GM12878 (cell line): ENCODE data around the gene VPS26A. TPM values are rescaled to one million over a fixed set of nuclear protein-coding genes. Genes with fewer than 3 reads are reported as not detected.
A peak's percentile ranks its signal among the peaks of the same experiment; 100 is the strongest.

Experiments
- DPF2 ChIP-seq: fragments of 450-650 bp; IDR thresholded peaks from 2 replicates; pipeline ENCODE4 v1.6.1; 2017; ENCODE audit warnings: mild to moderate bottlenecking
- EGR1 ChIP-seq, 2 experiments: IDR thresholded peaks; 1 replicate in 1 of 2; 2 replicates in 1 of 2; pipeline ENCODE4 v1.6.1; 2011 to 2012; ENCODE audit warnings: low read depth in 2 of 2, low read length in 2 of 2, borderline replicate concordance in 1 of 2, mild to moderate bottlenecking in 1 of 2, moderate library complexity in 1 of 2
- MXI1 ChIP-seq: fragments of 150-350 bp; IDR thresholded peaks from 2 replicates; pipeline ENCODE4 v1.6.1; 2011; ENCODE audit warnings: low read depth, mild to moderate bottlenecking, inconsistent platforms, low read length, improper control_type of control experiment
- PML ChIP-seq: IDR thresholded peaks from 2 replicates; pipeline ENCODE4 v1.6.1; 2012; ENCODE audit warnings: low read length, inconsistent platforms
- POLR2A ChIP-seq: IDR thresholded peaks from 2 replicates; pipeline ENCODE4 v1.6.1; 2011; ENCODE audit warnings: low read depth, mild to moderate bottlenecking, low read length
- POLR2AphosphoS2 ChIP-seq: IDR thresholded peaks from 2 replicates; pipeline ENCODE4 v1.6.1; 2011; ENCODE audit warnings: low read depth, mild to moderate bottlenecking, low read length, improper control_type of control experiment, moderate library complexity
- RAD21 ChIP-seq: IDR thresholded peaks from 2 replicates; pipeline ENCODE4 v1.6.1; 2011; ENCODE audit warnings: mild to moderate bottlenecking, low read depth, low read length, moderate library complexity; ENCODE audit not compliant: insufficient read depth
- WRNIP1 ChIP-seq: IDR thresholded peaks from 2 replicates; pipeline ENCODE4 v1.6.1; 2011; ENCODE audit warnings: low read depth, low read length, improper control_type of control experiment, borderline replicate concordance
- polyA plus RNA-seq, 11 experiments: library from polyadenylated mRNA; depleted of rRNA in 4 of 11; unstranded in 6 of 11; stranded (reverse) in 5 of 11; fragments of >200 nt; fragmentation: Nextera tagmentation in 4 of 11; fragmentation: Illumina TruSeq in 1 of 11; extraction: Ambion mirVana in 4 of 11; extraction: Trizol in 1 of 11; gene quantifications; 1 replicate in 1 of 11; 2 replicates in 10 of 11; pipeline versions ENCODE4 v1.2.1 to v1.2.3, GENCODE V29; 2011 to 2016; ENCODE audit warnings: inconsistent platforms in 2 of 11, missing spikeins in 2 of 11, low read depth in 1 of 11
- total RNA-seq, 4 experiments: library from RNA; depleted of rRNA in 3 of 4; stranded (reverse); fragments of >200 nt in 3 of 4; fragmentation: Illumina TruSeq in 1 of 4; extraction: Trizol in 1 of 4; gene quantifications; 2 replicates each; pipeline versions ENCODE4 v1.2.1 to v1.2.3, GENCODE V29; 2013 to 2021
- TF ChIP-seq, protein P1 (sequence below): IDR thresholded peaks from 2 replicates; pipeline ENCODE4 v1.6.1; 2012; ENCODE audit warnings: improper control_type of control experiment, low read depth, low read length; ENCODE audit not compliant: insufficient replicate concordance
- TF ChIP-seq, protein P2 (sequence below): fragments of 450-650 bp; IDR thresholded peaks from 2 replicates; pipeline ENCODE4 v1.6.1; 2016; ENCODE audit warnings: mild to moderate bottlenecking
- TF ChIP-seq, protein P3 (sequence below): fragments of 150-350 bp; IDR thresholded peaks from 2 replicates; pipeline ENCODE4 v1.6.1; 2014; ENCODE audit warnings: mild to moderate bottlenecking, low read depth, low read length
- TF ChIP-seq, protein P4 (sequence below): fragments of 150-350 bp; IDR thresholded peaks from 2 replicates; pipeline ENCODE4 v1.6.1; 2016; ENCODE audit warnings: low read depth, low read length
- TF ChIP-seq, protein P5 (sequence below): fragments of 450-650 bp; IDR thresholded peaks from 2 replicates; pipeline ENCODE4 v1.6.1; 2018; ENCODE audit warnings: borderline replicate concordance, mild to moderate bottlenecking; ENCODE audit not compliant: partially characterized antibody

VPS26A gene
- total and polyA plus RNA-seq, 10 of the 15 experiments (the other 5 are each of a cell fraction or from before 2014, with no cell fraction given) = 16.8 to 72.3 (median 26.8) TPM

DNA sequence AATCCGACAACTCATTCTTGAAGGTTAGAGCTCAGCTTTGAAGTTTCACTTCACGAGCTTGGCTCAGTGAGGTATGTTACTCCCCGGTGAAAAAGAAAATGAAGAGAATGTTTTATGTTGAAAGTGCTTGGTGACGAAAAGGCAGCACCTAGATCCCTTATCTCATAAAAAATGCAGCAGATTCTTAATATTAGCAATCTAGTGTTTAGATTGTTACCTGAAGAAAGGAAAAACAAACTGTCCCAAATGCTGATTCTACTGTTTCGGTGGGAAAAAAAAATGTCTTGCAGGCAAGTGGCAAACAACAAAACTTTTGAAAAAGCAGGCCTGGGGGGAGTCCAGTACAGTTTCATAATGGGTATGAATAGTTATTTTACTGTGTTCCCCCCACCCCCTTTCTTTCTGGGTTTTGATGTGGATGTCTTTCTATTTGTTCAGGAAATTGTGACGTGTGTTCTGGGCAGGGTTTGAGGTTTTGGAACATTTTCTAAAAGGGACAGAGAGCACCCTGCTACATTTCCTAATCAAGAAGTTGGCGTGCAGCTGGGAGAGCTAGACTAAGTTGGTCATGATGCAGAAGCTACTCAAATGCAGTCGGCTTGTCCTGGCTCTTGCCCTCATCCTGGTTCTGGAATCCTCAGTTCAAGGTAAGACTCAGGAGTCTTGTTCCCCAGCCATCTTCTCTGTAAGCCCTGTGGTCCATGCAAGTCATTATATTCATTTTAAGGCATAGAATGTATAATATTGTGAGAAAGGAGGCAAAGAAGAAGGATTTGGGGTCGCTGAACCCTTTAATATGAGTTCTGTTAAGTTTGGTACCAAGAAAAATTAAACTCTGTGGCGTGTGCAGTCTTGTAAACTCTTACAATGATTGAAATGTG lies 36.1 kb upstream of the VPS26A start, which contains the start of gene SRGN (continued):
- TF ChIP-seq MXI1 (peak; percentile 71; the same call in 1 of the 2 replicates), POLR2A (peak; percentile 96), WRNIP1 (0 out of 2 replicates have a peak, but pooled peaks have one; percentile 96), DPF2 (peak; percentile 50; the same call in 1 of the 2 replicates), PML (peak; percentile 98), EGR1 (IDR thresholded peaks at IDR 0.05; ENCODE audit: borderline replicate concordance in 1 of 2, low read depth in 2 of 2, low read length in 2 of 2) (no peak), RAD21 (no peak), POLR2AphosphoS2 (peak; percentile 97)
- TF ChIP-seq, protein P1, sequence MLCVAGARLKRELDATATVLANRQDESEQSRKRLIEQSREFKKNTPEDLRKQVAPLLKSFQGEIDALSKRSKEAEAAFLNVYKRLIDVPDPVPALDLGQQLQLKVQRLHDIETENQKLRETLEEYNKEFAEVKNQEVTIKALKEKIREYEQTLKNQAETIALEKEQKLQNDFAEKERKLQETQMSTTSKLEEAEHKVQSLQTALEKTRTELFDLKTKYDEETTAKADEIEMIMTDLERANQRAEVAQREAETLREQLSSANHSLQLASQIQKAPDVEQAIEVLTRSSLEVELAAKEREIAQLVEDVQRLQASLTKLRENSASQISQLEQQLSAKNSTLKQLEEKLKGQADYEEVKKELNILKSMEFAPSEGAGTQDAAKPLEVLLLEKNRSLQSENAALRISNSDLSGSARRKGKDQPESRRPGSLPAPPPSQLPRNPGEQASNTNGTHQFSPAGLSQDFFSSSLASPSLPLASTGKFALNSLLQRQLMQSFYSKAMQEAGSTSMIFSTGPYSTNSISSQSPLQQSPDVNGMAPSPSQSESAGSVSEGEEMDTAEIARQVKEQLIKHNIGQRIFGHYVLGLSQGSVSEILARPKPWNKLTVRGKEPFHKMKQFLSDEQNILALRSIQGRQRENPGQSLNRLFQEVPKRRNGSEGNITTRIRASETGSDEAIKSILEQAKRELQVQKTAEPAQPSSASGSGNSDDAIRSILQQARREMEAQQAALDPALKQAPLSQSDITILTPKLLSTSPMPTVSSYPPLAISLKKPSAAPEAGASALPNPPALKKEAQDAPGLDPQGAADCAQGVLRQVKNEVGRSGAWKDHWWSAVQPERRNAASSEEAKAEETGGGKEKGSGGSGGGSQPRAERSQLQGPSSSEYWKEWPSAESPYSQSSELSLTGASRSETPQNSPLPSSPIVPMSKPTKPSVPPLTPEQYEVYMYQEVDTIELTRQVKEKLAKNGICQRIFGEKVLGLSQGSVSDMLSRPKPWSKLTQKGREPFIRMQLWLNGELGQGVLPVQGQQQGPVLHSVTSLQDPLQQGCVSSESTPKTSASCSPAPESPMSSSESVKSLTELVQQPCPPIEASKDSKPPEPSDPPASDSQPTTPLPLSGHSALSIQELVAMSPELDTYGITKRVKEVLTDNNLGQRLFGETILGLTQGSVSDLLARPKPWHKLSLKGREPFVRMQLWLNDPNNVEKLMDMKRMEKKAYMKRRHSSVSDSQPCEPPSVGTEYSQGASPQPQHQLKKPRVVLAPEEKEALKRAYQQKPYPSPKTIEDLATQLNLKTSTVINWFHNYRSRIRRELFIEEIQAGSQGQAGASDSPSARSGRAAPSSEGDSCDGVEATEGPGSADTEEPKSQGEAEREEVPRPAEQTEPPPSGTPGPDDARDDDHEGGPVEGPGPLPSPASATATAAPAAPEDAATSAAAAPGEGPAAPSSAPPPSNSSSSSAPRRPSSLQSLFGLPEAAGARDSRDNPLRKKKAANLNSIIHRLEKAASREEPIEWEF = peak; percentile 69
- TF ChIP-seq, protein P2, sequence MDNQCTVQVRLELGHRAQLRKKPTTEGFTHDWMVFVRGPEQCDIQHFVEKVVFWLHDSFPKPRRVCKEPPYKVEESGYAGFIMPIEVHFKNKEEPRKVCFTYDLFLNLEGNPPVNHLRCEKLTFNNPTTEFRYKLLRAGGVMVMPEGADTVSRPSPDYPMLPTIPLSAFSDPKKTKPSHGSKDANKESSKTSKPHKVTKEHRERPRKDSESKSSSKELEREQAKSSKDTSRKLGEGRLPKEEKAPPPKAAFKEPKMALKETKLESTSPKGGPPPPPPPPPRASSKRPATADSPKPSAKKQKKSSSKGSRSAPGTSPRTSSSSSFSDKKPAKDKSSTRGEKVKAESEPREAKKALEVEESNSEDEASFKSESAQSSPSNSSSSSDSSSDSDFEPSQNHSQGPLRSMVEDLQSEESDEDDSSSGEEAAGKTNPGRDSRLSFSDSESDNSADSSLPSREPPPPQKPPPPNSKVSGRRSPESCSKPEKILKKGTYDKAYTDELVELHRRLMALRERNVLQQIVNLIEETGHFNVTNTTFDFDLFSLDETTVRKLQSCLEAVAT = peak; percentile 95
- TF ChIP-seq, protein P3, sequence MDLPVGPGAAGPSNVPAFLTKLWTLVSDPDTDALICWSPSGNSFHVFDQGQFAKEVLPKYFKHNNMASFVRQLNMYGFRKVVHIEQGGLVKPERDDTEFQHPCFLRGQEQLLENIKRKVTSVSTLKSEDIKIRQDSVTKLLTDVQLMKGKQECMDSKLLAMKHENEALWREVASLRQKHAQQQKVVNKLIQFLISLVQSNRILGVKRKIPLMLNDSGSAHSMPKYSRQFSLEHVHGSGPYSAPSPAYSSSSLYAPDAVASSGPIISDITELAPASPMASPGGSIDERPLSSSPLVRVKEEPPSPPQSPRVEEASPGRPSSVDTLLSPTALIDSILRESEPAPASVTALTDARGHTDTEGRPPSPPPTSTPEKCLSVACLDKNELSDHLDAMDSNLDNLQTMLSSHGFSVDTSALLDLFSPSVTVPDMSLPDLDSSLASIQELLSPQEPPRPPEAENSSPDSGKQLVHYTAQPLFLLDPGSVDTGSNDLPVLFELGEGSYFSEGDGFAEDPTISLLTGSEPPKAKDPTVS = no peak
- TF ChIP-seq, protein P4, sequence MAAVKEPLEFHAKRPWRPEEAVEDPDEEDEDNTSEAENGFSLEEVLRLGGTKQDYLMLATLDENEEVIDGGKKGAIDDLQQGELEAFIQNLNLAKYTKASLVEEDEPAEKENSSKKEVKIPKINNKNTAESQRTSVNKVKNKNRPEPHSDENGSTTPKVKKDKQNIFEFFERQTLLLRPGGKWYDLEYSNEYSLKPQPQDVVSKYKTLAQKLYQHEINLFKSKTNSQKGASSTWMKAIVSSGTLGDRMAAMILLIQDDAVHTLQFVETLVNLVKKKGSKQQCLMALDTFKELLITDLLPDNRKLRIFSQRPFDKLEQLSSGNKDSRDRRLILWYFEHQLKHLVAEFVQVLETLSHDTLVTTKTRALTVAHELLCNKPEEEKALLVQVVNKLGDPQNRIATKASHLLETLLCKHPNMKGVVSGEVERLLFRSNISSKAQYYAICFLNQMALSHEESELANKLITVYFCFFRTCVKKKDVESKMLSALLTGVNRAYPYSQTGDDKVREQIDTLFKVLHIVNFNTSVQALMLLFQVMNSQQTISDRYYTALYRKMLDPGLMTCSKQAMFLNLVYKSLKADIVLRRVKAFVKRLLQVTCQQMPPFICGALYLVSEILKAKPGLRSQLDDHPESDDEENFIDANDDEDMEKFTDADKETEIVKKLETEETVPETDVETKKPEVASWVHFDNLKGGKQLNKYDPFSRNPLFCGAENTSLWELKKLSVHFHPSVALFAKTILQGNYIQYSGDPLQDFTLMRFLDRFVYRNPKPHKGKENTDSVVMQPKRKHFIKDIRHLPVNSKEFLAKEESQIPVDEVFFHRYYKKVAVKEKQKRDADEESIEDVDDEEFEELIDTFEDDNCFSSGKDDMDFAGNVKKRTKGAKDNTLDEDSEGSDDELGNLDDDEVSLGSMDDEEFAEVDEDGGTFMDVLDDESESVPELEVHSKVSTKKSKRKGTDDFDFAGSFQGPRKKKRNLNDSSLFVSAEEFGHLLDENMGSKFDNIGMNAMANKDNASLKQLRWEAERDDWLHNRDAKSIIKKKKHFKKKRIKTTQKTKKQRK = no peak
- TF ChIP-seq, protein P5, sequence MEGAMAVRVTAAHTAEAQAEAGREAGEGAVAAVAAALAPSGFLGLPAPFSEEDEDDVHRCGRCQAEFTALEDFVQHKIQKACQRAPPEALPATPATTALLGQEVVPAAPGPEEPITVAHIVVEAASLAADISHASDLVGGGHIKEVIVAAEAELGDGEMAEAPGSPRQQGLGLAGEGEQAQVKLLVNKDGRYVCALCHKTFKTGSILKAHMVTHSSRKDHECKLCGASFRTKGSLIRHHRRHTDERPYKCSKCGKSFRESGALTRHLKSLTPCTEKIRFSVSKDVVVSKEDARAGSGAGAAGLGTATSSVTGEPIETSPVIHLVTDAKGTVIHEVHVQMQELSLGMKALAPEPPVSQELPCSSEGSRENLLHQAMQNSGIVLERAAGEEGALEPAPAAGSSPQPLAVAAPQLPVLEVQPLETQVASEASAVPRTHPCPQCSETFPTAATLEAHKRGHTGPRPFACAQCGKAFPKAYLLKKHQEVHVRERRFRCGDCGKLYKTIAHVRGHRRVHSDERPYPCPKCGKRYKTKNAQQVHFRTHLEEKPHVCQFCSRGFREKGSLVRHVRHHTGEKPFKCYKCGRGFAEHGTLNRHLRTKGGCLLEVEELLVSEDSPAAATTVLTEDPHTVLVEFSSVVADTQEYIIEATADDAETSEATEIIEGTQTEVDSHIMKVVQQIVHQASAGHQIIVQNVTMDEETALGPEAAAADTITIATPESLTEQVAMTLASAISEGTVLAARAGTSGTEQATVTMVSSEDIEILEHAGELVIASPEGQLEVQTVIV = no peak
